NCI-H69 (cell line): ENCODE data around the gene AHDC1.

Source experiments
- DNase-seq: peaks from one replicate; lab custom pipeline; 2025; lab: John Stamatoyannopoulos, UW

The AHDC1 gene

GRCh38 chr1:27615346-27616192 lies 11.6 kb upstream of the AHDC1 start:
- no peak for DNase-seq

- no peak for DNase-seq
These were observed 10.8 kb upstream of the AHDC1 start for GRCh38 chr1:27614625-27615344.

GRCh38 chr1:27614043-27614624 lies 10.2 kb upstream of the AHDC1 start:
- DNase-seq: peak; percentile 47

GRCh38 chr1:27612718-27613117 lies 8.8 kb upstream of the AHDC1 start:
- no peak for DNase-seq

GRCh38 chr1:27611450-27611849 lies 7.5 kb upstream of the AHDC1 start:
- DNase-seq: no peak

- DNase-seq: no peak
These were observed 5.8 kb upstream of the AHDC1 start for GRCh38 chr1:27609618-27610240.

GRCh38 chr1:27609210-27609555 lies 5.2 kb upstream of the AHDC1 start:
- no peak for DNase-seq

- DNase-seq: no peak
These were observed 3.4 kb upstream of the AHDC1 start for GRCh38 chr1:27607239-27607804.

DNA sequence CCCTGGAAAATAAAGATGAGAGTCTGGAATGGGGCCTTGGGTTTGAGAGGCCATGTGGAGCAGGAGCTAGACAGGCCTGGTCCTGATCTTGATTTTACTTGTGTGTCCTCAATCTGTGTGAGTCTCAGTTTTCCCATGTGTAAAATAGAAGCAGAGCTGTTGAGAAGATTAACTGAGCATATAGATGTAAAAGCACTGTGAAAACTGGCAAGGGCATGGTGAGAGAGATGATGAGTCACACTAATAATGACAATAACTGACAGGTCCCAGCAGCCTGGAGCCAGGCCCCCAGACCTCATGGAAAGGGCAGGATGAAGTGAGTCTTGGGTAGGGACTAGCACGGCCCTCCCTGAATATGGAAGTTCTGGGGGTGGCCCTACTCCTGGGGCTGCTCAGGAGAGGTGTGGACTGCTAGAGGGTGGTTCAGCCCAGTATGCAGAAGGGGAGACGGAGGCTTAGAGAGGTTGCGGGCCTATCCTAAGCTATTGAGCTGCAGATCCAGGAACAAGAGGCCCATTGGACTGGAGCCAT lies 2.8 kb upstream of the AHDC1 start:
- DNase-seq: no peak

DNA sequence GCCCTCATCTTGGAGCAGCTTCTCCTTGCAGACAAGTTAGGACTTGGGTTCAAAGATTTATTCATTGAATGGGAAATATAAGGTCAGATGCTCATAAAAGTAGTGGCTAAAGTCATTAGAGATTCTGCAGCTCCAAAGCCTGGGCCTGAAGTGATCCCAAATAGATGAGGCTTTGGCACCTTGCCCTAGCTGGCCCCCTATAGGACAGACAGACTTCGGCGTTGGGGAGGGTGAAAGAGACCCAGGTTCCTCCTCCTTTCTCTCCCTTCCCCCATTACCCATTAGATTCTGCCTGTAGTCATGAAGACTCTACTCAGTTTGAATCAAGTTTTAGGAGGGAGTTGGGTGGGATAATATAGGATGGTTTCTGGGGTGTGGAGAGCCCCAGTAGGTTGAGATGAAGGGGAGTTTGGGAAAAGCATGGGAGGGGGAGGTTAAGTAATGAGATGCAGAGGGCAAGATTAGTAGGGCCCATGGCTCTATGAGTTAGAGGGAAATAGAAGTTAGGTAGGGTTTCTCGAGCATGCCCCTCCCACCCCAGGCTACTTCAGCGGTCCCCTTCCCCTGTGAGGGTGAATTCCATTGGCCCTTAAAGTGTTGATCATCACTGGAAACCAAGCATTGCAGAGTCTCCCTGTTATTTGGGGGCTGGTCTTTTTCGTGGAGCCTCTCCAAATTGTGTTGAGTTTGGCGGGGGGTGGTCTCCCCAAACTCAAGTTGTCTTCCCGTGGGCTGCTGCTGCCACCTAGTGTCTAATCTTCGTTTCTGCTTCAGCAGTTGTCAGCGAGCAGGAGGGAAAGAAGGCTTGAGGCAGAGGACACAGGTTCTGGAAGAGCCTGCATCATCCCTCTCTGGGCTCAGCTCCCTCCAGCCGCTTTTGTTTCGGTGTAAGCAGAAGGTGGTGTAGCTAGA lies 2.1 kb upstream of the AHDC1 start:
- peak; percentile 64 for DNase-seq

DNA sequence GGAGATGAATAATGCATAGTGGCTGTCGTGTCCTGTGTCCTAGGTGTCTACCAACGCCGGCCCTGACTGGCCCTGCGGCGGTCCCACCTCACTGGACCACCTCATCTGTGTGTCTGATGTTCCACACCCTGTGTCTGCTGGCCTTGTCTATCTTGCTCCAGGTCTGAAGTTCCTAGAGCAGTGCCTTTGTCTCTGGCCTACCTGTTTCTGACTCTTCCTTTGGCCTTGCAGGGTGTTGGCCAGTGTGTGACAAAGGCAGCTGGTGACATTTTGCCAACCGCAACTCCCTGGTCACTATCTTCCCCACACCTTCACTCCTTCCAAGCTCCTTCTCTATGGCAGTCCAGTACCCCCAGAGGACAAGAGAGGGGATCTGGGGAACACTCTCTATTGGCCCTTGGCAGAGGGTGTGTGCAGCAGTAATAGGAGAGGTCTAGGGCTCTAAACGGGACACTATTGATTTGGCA lies 1.4 kb upstream of the AHDC1 start:
- no peak for DNase-seq

DNA sequence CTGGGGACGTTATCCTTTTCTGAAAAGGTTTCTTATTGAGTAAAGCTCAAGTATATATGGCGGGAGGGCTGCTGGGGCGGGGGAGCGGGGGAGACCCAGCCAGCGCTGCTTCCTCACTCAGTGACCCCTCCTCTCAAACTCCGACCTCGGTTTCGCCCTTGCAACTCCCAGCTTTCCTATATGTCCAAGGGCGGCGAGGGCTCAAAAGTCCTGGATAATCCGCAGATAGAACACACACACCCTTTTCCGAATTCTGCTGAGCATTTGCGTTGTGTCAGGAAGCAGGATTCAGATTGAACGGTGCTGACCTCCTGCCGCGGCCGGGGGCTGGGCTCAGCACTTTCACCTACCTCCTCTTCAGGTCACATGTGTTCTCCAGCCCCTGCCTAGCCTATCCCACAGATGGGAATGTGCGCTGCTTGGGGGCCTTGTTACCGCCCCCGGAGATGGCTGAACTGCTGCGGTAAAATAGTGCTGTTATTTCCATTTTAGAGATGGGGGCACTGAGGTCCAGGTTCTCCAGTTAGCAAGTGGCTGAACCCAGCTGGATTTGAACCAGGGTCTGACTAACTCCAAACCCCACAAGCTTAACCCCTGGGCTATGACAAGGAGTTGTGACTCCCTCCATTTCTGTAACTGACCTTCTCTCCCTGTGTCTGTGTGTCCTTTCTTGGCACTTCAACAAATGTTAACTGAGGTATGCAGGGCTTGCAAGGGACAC lies 795 bp upstream of the AHDC1 start:
- DNase-seq: no peak

GRCh38 chr1:27603309-27603680 lies 649 bp downstream of the AHDC1 start:
- DNase-seq: peak; percentile 67

GRCh38 chr1:27602462-27603308 lies 1.3 kb downstream of the AHDC1 start:
- peak; percentile 76 for DNase-seq

GRCh38 chr1:27601771-27602461 lies 2.0 kb downstream of the AHDC1 start:
- peak; percentile 71 for DNase-seq

DNA sequence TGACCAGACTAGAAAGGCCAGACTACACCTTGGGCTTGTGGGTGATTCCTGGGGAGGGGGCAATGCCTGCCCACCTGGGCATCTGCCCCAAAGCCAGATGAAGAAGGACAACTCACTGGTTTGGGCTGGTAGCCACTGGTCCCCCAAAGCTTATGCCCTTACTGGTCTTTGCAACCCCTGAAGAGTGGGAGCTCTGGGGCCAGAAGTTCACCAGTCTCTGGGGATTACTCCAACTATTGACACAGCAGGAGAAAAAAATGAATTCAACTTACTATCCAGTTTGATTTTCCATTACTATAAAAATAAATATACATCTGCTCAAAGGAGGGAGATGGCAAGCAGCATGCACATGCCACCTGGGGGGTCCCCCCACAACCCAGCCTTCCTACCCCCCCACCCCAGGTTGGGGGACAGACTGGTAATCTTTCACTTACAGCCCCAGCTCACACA lies 2.6 kb downstream of the AHDC1 start:
- no peak for DNase-seq

DNA sequence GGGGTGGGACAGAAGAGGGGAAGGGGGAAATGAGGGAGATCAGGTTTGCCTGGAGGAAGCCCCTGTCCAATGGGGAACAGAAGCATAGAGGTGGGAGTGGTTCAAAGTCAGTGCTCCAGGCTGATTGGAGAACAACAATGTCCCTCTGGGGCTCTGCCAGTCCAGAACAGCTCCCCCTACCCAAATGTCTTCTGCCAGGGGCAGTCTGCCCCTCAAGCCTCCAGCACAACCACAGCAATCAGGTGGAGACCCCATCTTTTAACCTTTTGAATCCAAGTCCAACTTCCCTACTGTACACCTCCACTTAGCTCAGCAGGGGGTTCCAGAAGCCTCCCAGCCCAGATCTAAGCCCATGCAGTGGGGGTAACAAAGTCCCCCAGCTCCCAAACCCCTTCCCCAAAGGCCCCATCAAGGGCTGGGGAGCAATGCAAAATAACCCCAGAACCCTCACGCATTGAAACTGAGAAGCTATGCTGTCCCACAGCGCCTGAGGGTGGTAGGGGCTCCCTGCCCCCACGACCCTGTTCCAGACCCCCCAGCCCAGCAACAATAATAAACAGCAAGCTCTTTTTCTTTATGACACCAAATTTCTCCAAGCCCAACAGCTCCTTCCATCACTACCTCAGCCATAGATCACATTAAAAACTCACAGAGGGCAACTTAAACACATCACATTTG lies 3.3 kb downstream of the AHDC1 start:
- DNase-seq: peak; percentile 54
